Measurements from ENCODE around the gene ABCB11.

ABCB11 gene

DNA sequence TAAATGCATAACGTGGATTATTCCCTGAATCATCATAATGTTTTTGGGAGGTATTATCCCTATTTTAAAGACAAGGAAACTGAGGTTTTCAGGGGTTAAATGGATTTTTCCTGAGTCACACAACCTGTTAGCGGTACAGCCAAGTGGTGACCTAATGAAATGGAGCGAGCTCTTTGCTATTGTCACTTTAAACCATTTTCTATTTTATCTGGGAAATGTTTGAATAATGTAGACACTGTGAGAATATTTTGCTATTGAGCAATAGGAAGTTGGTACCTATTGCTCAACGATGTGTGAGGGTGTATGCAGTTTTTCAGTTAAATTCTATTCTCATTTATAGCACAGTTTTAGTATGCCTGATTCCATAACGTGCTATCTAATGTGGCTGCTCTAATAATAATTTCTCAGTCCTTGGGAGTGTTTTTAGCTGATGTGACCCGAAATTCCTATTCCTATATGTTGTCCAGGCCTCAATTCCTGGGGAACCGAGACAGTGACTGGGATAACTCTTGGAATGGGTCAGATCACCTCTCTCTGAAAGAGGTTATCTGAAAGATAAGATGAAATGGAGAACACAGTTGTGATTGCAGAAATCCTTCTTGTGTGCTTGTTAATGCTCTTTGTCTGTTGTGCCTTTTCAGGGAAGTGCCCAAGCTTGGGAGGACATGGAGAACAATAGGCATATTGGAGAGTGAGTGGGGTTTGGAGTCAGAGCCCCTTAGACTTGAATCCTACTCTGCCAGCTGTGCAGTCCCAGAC lies 38.4 kb downstream of the ABCB11 start:
- peak in 1 of 2 experiments; percentile 43 for DNase-seq (ENCODE audit: low read depth in 1 of 2, low spot score in 1 of 2)
- TF ChIP-seq, protein P1, sequence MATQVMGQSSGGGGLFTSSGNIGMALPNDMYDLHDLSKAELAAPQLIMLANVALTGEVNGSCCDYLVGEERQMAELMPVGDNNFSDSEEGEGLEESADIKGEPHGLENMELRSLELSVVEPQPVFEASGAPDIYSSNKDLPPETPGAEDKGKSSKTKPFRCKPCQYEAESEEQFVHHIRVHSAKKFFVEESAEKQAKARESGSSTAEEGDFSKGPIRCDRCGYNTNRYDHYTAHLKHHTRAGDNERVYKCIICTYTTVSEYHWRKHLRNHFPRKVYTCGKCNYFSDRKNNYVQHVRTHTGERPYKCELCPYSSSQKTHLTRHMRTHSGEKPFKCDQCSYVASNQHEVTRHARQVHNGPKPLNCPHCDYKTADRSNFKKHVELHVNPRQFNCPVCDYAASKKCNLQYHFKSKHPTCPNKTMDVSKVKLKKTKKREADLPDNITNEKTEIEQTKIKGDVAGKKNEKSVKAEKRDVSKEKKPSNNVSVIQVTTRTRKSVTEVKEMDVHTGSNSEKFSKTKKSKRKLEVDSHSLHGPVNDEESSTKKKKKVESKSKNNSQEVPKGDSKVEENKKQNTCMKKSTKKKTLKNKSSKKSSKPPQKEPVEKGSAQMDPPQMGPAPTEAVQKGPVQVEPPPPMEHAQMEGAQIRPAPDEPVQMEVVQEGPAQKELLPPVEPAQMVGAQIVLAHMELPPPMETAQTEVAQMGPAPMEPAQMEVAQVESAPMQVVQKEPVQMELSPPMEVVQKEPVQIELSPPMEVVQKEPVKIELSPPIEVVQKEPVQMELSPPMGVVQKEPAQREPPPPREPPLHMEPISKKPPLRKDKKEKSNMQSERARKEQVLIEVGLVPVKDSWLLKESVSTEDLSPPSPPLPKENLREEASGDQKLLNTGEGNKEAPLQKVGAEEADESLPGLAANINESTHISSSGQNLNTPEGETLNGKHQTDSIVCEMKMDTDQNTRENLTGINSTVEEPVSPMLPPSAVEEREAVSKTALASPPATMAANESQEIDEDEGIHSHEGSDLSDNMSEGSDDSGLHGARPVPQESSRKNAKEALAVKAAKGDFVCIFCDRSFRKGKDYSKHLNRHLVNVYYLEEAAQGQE (IDR thresholded peaks at IDR 0.05; ENCODE audit: insufficient replicate concordance, low read depth), result no peak
- 0 out of 2 replicates have a peak, but pooled peaks have one; percentile 2 for TF ChIP-seq SPI1 (IDR thresholded peaks at IDR 0.05; ENCODE audit: borderline replicate concordance, low read depth)
- Histone ChIP-seq H3K27ac (replicated peaks) (peak overlapping the region; percentile 34; the same call in 1 of the 2 replicates), H3K27me3 (ENCODE audit: insufficient read depth, poor library complexity, severe bottlenecking) (no peaks in the 10 kb centered on the region), H3K4me3 (replicated peaks; ENCODE audit: insufficient read depth, low read length) (no peak overlapping the region)

DNA sequence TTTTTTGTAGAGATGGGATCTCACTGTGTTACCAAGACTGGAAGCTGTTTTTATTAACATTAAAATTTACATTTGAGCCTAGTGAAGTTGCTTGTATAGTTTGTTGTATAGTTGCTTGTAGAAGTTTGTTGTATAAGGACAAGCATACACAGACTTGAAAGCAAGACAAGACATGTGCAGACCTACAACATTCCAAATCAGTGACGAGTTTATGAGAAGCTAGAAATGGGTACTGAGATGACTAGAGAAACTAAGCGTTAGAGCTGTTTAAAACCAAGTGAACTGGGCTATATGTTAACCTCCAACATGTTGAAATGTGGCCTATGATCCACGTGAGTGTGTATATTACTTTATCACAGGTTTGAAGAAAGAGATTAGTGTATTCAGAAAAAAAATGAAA lies 39.1 kb downstream of the ABCB11 start:
- no peak for DNase-seq (ENCODE audit: low read depth in 1 of 2, low spot score in 1 of 2)
- Histone ChIP-seq H3K27ac (replicated peaks) (no peak overlapping the region), H3K27me3 (ENCODE audit: insufficient read depth, poor library complexity, severe bottlenecking) (no peaks in the 10 kb centered on the region), H3K4me3 (replicated peaks; ENCODE audit: insufficient read depth, low read length) (no peak overlapping the region)
- TF ChIP-seq POLR2AphosphoS5 (IDR thresholded peaks at IDR 0.05; ENCODE audit: low read depth) (no peak), GABPA (IDR thresholded peaks at IDR 0.05; ENCODE audit: low read depth) (no peak), SPI1 (IDR thresholded peaks at IDR 0.05; ENCODE audit: borderline replicate concordance, low read depth) (no peak)
- TF ChIP-seq, protein P2, sequence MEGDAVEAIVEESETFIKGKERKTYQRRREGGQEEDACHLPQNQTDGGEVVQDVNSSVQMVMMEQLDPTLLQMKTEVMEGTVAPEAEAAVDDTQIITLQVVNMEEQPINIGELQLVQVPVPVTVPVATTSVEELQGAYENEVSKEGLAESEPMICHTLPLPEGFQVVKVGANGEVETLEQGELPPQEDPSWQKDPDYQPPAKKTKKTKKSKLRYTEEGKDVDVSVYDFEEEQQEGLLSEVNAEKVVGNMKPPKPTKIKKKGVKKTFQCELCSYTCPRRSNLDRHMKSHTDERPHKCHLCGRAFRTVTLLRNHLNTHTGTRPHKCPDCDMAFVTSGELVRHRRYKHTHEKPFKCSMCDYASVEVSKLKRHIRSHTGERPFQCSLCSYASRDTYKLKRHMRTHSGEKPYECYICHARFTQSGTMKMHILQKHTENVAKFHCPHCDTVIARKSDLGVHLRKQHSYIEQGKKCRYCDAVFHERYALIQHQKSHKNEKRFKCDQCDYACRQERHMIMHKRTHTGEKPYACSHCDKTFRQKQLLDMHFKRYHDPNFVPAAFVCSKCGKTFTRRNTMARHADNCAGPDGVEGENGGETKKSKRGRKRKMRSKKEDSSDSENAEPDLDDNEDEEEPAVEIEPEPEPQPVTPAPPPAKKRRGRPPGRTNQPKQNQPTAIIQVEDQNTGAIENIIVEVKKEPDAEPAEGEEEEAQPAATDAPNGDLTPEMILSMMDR (IDR thresholded peaks at IDR 0.05; ENCODE audit: insufficient read depth, low read length), result no peak
- TF ChIP-seq, protein P1 (IDR thresholded peaks at IDR 0.05; ENCODE audit: insufficient replicate concordance, low read depth), result no peak

DNA sequence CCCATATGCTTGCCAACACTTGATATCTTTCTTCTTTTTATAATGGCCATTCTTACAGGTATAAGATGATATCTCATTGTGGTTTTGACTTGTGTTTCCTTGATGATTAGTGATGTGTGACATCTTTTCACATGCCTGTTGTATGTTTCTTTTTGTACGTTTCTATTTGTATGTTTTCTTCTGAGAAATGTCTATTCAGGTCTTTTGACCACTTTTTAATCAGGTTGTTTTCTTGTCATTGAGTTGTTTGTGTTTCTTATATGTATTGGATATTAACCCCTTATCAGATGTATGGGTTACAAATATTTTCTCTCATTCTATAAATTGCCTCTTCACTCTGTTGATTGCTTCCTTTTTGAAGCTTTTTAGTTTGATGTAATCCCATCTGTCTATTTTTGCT lies 42.4 kb downstream of the ABCB11 start:
- TF ChIP-seq SPI1 (IDR thresholded peaks at IDR 0.05; ENCODE audit: borderline replicate concordance, low read depth) (no peak), POLR2AphosphoS5 (IDR thresholded peaks at IDR 0.05; ENCODE audit: low read depth) (no peak), GABPA (IDR thresholded peaks at IDR 0.05; ENCODE audit: low read depth) (no peak)
- TF ChIP-seq, protein P1 (IDR thresholded peaks at IDR 0.05; ENCODE audit: insufficient replicate concordance, low read depth), result no peak
- TF ChIP-seq, protein P2 (IDR thresholded peaks at IDR 0.05; ENCODE audit: insufficient read depth, low read length), result no peak
- Histone ChIP-seq H3K27ac (replicated peaks) (no peak overlapping the region), H3K27me3 (ENCODE audit: insufficient read depth, poor library complexity, severe bottlenecking) (no peaks in the 10 kb centered on the region), H3K4me3 (replicated peaks; ENCODE audit: insufficient read depth, low read length) (no peak overlapping the region)
- DNase-seq (ENCODE audit: low read depth in 1 of 2, low spot score in 1 of 2), result no peak
